GM12891 (cell line): ENCODE data around the gene FBXW2.

Experiments
- DNase-seq: peaks from one replicate; pipeline ENCODE4 v3.0.0; 2011; ENCODE audit warnings: low spot score; ENCODE audit not compliant: insufficient read length
- FAIRE-seq: peaks from 2 replicates; lab custom pipeline; 2011; peaks lifted over from hg19 to GRCh38; lab: Jason Lieb, UNC
- PAX5 ChIP-seq: IDR thresholded peaks from 2 replicates; pipeline ENCODE4 v1.6.1; 2011; ENCODE audit warnings: low read length, moderate library complexity, mild to moderate bottlenecking; ENCODE audit not compliant: insufficient read depth, severe bottlenecking
- POLR2A ChIP-seq: IDR thresholded peaks from 2 replicates; pipeline ENCODE4 v1.6.1; 2011; ENCODE audit warnings: low read depth, low read length, control low read depth
- POLR2AphosphoS5 ChIP-seq: IDR thresholded peaks from 2 replicates; pipeline ENCODE4 v1.6.1; 2011; ENCODE audit warnings: low read depth, low read length, control low read depth
- POU2F2 ChIP-seq: IDR thresholded peaks from 2 replicates; pipeline ENCODE4 v1.6.1; 2011; ENCODE audit warnings: low read depth, mild to moderate bottlenecking, control low read depth, low read length, moderate library complexity
- SPI1 ChIP-seq: IDR thresholded peaks from 2 replicates; pipeline ENCODE4 v1.6.1; 2011; ENCODE audit warnings: low read depth, low read length, control low read depth
- TAF1 ChIP-seq: IDR thresholded peaks from 2 replicates; pipeline ENCODE4 v1.6.1; 2011; ENCODE audit warnings: low read depth, low read length, control low read depth

The FBXW2 gene

DNA sequence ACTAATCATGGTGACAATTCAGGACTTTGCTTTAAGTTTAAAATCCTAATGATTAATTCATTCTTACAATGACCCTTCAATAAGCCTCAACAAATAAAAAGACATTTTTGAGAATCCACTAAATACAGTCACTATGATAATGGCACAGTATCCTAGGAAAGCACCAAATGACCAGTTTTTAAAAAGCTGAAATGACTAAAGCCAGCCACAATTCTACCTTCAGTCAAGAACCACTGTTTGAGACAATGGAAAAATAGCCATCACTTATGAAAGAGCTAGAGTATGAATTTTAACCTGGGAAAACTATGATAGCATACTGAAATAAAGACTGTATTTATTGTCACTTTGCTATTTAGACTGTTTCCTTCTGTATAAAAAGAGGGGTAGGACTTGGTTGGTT is 14.0 kb downstream of the FBXW2 start:
- TF ChIP-seq SPI1 = no peak
- TF ChIP-seq TAF1 = no peak
- no peak for TF ChIP-seq POU2F2
- no peak for FAIRE-seq
- DNase-seq = no peak

GRCh38 chr9:120778758-120779157 is 14.5 kb downstream of the FBXW2 start:
- DNase-seq = no peak
- FAIRE-seq = no peak
- TF ChIP-seq PAX5 (no peak), TAF1 (no peak), SPI1 (no peak), POU2F2 (no peak), POLR2A (no peak), POLR2AphosphoS5 (no peak)

DNA sequence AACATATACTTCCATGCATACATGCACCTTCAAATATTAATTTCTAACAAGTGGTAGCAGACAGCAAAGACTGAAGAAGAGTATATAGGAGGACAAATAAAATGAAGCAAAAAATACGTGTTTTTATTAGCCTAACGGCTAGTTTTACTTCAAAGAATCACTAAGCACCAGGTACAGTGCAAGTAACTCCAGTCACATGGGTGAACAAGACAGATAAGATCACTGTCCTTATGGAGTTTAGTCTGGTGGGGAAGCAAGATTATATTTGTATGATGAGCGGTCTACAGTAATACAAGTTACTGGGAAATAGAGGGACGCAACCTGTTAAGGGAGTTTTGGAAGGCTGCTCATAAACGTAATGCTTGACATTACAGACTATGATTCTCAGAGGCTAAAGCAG is 16.0 kb downstream of the FBXW2 start:
- FAIRE-seq = no peak
- DNase-seq = no peak
- no peak for TF ChIP-seq POU2F2
- no peak for TF ChIP-seq PAX5
- TF ChIP-seq POLR2A = no peak

GRCh38 chr9:120776788-120777187 is 16.4 kb downstream of the FBXW2 start:
- no peak for DNase-seq
- no peak for TF ChIP-seq POLR2AphosphoS5
- TF ChIP-seq POLR2A = no peak
- TF ChIP-seq POU2F2 = no peak
- TF ChIP-seq TAF1 = no peak
- no peak for TF ChIP-seq SPI1
- no peak for TF ChIP-seq PAX5
- no peak for FAIRE-seq

- TF ChIP-seq TAF1 = no peak
- no peak for TF ChIP-seq POLR2A
- no peak for TF ChIP-seq SPI1
- no peak for TF ChIP-seq POU2F2
- no peak for TF ChIP-seq PAX5
- TF ChIP-seq POLR2AphosphoS5 = no peak
- no peak for DNase-seq
- no peak for FAIRE-seq
Measured at GRCh38 chr9:120775859-120776258, 17.4 kb downstream of the FBXW2 start.

DNA sequence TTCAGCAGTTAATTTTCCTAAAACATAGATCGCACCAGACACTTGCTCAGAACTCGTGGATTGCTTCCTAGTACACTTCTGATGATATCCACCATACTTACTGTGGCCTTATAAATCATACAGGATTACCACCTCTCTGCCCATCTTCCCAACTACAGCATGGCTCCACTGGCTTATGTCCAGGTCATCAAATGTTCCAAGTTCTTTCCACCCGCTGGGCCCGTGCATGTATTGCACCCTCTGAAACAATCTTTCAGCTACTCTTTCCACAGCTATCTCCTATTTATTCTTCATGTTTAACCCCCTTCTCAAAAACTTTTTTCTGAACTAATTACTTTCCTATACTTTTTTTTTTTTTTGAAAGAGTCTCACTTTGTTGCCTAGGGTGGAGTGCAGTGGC is 18.5 kb downstream of the FBXW2 start:
- FAIRE-seq = no peak
- TF ChIP-seq SPI1 = no peak
- no peak for TF ChIP-seq PAX5
- TF ChIP-seq TAF1 = no peak
- no peak for DNase-seq

- FAIRE-seq (no peak), DNase-seq (no peak)
- TF ChIP-seq PAX5 (no peak), POLR2A (no peak), POU2F2 (no peak), TAF1 (no peak)
Measured at GRCh38 chr9:120773256-120773655, 20.0 kb downstream of the FBXW2 start.

DNA sequence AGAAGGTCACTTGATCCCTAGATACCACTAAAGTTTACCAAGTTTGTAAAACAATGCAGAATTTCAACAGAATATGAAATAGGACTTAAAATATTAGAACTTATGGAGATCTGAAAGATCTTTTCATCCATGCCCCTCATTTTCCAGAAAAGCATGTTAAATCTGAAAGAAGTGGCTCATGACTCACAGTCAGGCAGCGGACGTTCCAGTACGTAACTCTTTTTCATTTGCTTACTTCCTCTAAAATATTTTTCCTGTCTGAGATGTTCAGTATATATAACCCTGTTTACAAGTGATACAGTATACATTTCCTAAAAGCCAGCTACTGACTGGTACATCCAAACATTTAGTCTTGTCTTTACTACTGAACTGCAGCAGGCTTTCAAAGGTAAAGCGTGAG is 22.3 kb downstream of the FBXW2 start:
- TF ChIP-seq POLR2A (no peak), PAX5 (no peak), POLR2AphosphoS5 (no peak), SPI1 (no peak), POU2F2 (no peak), TAF1 (no peak)
- DNase-seq (no peak), FAIRE-seq (no peak)

- FAIRE-seq (no peak), DNase-seq (no peak)
Measured at GRCh38 chr9:120768886-120769285, 24.3 kb downstream of the FBXW2 start.

GRCh38 chr9:120768247-120768646 is 25.0 kb downstream of the FBXW2 start:
- FAIRE-seq (no peak), DNase-seq (no peak)

More at GRCh38 chr9:120768886-120769285, 24.3 kb downstream of the FBXW2 start:
- no peak for TF ChIP-seq POLR2A
- TF ChIP-seq SPI1 = no peak
- no peak for TF ChIP-seq POU2F2
- no peak for TF ChIP-seq PAX5
- no peak for TF ChIP-seq TAF1
- TF ChIP-seq POLR2AphosphoS5 = no peak

GRCh38 chr9:120767451-120767850 is 25.8 kb downstream of the FBXW2 start:
- DNase-seq (no peak), FAIRE-seq (no peak)
- no peak for TF ChIP-seq SPI1
- TF ChIP-seq TAF1 = no peak
- TF ChIP-seq POLR2AphosphoS5 = no peak
- TF ChIP-seq POLR2A = no peak
- no peak for TF ChIP-seq PAX5
- no peak for TF ChIP-seq POU2F2

More at GRCh38 chr9:120768247-120768646, 25.0 kb downstream of the FBXW2 start:
- TF ChIP-seq SPI1 (no peak), PAX5 (no peak), TAF1 (no peak), POLR2A (no peak)
